Psoas muscle (tissue), 8 donors: ENCODE measurements around the gene FGD3. TPM values are rescaled to one million over a fixed set of nuclear protein-coding genes. Genes with fewer than 3 reads are reported as not detected.

Source experiments
- ATAC-seq, 4 donors: fragments of 200-7000 bp; cut with Tn5 transposase; one replicate each; pipeline ENCODE4 v1.9.1; 2020; ENCODE audit warnings: moderate library complexity in 3 of 4, mild to moderate bottlenecking in 2 of 4
- DNase-seq, 2 donors: peaks; one replicate each; pipeline ENCODE4 v3.0.0-alpha.2; 2020
- H3K27ac ChIP-seq: fragments of 200-600 bp; one replicate; pipeline ENCODE4 v1.8.0; 2022
- H3K27me3 ChIP-seq, 3 donors: fragments of 200-600 bp in 1 of 3; one replicate each; pipeline versions ENCODE4 v1.6.1 to v1.8.0; 2013 to 2022; ENCODE audit warnings: low read length in 2 of 3, mild to moderate bottlenecking in 2 of 3, moderate library complexity in 1 of 3; ENCODE audit not compliant: insufficient read depth in 3 of 3
- H3K36me3 ChIP-seq, 2 donors: fragments of 200-600 bp in 1 of 2; one replicate each; pipeline versions ENCODE4 v1.6.1 to v1.8.0; 2013 to 2022; ENCODE audit warnings: low read depth in 1 of 2, mild to moderate bottlenecking in 1 of 2, moderate library complexity in 1 of 2; ENCODE audit not compliant: insufficient read depth in 1 of 2
- H3K4me1 ChIP-seq: fragments of 200-600 bp; one replicate; pipeline ENCODE4 v1.8.0; 2022
- H3K4me3 ChIP-seq: fragments of 200-600 bp; one replicate; pipeline ENCODE4 v1.8.0; 2022; ENCODE audit warnings: mild to moderate bottlenecking
- H3K9me3 ChIP-seq: fragments of 200-600 bp; one replicate; pipeline ENCODE4 v1.8.0; 2022
- WGBS, 3 donors: extraction: QIAGEN DNeasy Blood & Tissue Kit; methylation state at CpG; one replicate each; pipeline versions ENCODE4 v1.1.6 to v1.1.7; 2013; 5-methylcytosine and 5-hydroxymethylcytosine counted together
- intact Hi-C, 2 donors: fragments of 100-400 bp; cut with DNase I; formaldehyde crosslinking; loops; one replicate each; pipeline versions ENCODE4 v1.11.0 to v1.14.2; 2022
- polyA plus RNA-seq, 3 donors: library from polyadenylated mRNA; stranded (reverse); fragments of 200-250 nt; gene quantifications; one replicate each; pipeline ENCODE4 v1.2.3, GENCODE V29; 2013
- total RNA-seq, 4 donors: library from RNA; stranded (reverse); fragmentation: NEBNext Ultra II Directional in 2 of 4; extraction: Animal tissue kit (Norgen Biotek cat#: 25700) in 2 of 4; gene quantifications; one replicate each; pipeline versions ENCODE4 v1.2.1 to v1.2.4, GENCODE V29; 2021 to 2023
- TF ChIP-seq, protein P1 (sequence below): fragments of 200-600 bp; IDR thresholded peaks from one replicate; pipeline ENCODE4 v1.8.0; 2022; ENCODE audit warnings: antibody characterized with exemption
- donor health status: healthy with polysubstance abuse.
- donor health status: DM: no; HTN: no; CAD: no; lungs with moderate emphysema.
- donor health status: Bipolar disorder and iron deficiency.
- donor health status: healthy.
- donor health status: DM: yes; HTN: yes; CAD: no.
- donor health status: DM: no; HTN: no; CAD: no.
- donor health status: DM: no; HTN: no; CAD: no.
- donor health status: DM: yes; HTN: yes; CAD: no.

Gene FGD3
- total and polyA plus RNA-seq, 7 donors: 0.45 to 2.5 (median 1.2) TPM

DNA sequence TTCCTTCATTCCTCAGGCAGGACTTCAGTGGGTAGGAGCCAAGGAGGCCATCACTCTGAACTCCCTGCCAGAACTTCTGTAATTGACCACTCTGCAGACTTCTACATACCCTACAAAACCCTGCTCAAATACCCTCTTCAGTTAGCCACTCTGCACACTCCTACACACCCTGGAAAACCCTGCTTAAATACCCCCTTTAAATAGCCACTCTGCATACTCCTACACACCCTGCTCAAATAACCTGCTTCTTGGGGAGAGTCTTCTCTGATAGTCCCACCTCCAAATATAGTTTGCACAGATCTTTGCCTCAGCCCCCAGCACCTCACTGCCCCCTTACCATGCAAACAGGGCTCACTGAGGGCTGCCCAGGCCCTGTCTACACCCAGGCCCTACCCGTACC, 130.0 kb downstream of the FGD3 start:
- H3K36me3 ChIP-seq: no peaks in the 10 kb centered on the region
- ATAC-seq (no peak), DNase-seq (no peak)
- intact Hi-C loops: no loop called here
- H3K4me3 ChIP-seq: no peak overlapping the region
- 92 to 100% (median 97%) methylated on average over 1 of the region's 1 CpG for WGBS, 3 donors
- no peak overlapping the region for H3K27ac ChIP-seq
- H3K9me3 ChIP-seq: no peaks in the 10 kb centered on the region
- TF ChIP-seq, protein P1, sequence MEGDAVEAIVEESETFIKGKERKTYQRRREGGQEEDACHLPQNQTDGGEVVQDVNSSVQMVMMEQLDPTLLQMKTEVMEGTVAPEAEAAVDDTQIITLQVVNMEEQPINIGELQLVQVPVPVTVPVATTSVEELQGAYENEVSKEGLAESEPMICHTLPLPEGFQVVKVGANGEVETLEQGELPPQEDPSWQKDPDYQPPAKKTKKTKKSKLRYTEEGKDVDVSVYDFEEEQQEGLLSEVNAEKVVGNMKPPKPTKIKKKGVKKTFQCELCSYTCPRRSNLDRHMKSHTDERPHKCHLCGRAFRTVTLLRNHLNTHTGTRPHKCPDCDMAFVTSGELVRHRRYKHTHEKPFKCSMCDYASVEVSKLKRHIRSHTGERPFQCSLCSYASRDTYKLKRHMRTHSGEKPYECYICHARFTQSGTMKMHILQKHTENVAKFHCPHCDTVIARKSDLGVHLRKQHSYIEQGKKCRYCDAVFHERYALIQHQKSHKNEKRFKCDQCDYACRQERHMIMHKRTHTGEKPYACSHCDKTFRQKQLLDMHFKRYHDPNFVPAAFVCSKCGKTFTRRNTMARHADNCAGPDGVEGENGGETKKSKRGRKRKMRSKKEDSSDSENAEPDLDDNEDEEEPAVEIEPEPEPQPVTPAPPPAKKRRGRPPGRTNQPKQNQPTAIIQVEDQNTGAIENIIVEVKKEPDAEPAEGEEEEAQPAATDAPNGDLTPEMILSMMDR: no peak
- H3K27me3 ChIP-seq: no peaks in the 10 kb centered on the region
- H3K4me1 ChIP-seq: no peaks in the 10 kb centered on the region

DNA sequence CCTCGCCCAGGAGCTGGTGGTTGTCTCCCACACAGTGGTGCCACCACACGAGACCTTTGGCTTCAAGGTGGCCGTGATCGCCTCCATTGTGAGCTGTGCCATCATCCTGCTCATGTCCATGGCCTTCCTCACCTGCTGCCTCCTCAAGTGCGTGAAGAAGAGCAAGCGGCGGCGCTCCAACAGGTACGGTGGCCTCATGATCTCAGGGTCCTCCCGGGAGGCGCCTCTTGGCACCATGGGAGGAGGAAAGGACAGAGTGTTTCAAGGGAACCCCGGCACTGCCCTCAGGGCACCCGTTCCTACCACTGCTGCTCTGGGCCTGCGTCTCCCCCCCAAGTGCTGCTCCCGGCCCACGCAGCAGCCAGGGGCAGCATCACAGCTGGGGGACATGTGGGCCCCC, 130.5 kb downstream of the FGD3 start:
- intact Hi-C loops: no loop called here
- H3K27me3 ChIP-seq: no peaks in the 10 kb centered on the region
- no peak overlapping the region for H3K27ac ChIP-seq
- WGBS, 3 donors: 95 to 97% (median 96%) methylated on average over 16 of the region's 16 CpGs
- no peak overlapping the region for H3K4me3 ChIP-seq
- ATAC-seq (no peak), DNase-seq (no peak)
- TF ChIP-seq, protein P1: no peak
- H3K36me3 ChIP-seq: no peaks in the 10 kb centered on the region
- no peaks in the 10 kb centered on the region for H3K9me3 ChIP-seq
- no peaks in the 10 kb centered on the region for H3K4me1 ChIP-seq

DNA sequence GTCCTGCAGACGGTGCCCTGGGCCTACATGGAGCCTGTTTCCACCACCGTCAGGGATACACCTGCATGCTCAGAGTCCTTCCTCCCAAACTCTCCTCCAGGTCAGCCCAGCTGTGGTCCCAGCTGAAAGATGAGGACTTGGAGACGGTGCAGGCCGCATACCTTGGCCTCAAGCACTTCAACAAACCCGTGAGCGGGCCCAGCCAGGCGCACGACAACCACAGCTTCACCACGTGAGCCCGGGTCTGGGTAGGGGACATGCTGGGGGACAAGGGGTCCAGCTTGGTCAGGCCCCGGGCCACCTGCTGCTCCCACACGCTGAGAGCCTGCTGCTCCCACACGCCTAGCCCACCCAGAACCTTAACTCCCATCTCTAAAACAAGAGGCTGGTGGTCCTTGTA, 132.0 kb downstream of the FGD3 start:
- H3K27ac ChIP-seq: no peak overlapping the region
- no peaks in the 10 kb centered on the region for H3K27me3 ChIP-seq
- TF ChIP-seq, protein P1: no peak
- no peaks in the 10 kb centered on the region for H3K4me1 ChIP-seq
- no peak for DNase-seq
- no peak for ATAC-seq
- H3K9me3 ChIP-seq: no peaks in the 10 kb centered on the region
- H3K4me3 ChIP-seq: no peak overlapping the region
- WGBS, 3 donors: 86 to 93% (median 91%) methylated on average over 13 of the region's 13 CpGs
- no peaks in the 10 kb centered on the region for H3K36me3 ChIP-seq
- intact Hi-C loops: no loop called here

DNA sequence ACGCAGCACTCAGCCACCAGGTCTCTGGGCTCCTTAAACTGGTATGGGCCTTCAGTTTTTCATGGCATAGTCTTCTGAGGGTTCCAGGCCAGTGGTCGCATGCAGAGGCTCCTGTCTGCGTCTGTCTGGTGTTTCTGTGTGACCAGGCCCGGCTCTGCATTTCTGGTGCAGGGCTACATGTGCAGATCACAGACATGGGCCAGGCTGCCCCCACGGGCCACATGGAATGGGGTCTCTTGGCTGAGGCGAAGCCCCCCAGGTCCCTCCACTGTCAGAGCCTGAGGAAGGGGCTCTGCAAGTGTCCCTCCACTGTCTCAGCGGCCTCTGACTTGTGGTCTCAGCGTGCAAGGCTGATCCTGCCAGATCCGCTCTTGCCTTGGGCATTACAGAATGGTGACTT, 133.1 kb downstream of the FGD3 start:
- Histone ChIP-seq H3K36me3 (no peaks in the 10 kb centered on the region), H3K27me3 (no peaks in the 10 kb centered on the region), H3K4me3 (no peak overlapping the region), H3K27ac (no peak overlapping the region), H3K9me3 (no peaks in the 10 kb centered on the region), H3K4me1 (no peaks in the 10 kb centered on the region)
- 86 to 94% (median 94%) methylated on average over 9 of the region's 9 CpGs for WGBS, 3 donors
- ATAC-seq: no peak
- TF ChIP-seq, protein P1: no peak
- intact Hi-C loops: no loop called here
- no peak for DNase-seq

DNA sequence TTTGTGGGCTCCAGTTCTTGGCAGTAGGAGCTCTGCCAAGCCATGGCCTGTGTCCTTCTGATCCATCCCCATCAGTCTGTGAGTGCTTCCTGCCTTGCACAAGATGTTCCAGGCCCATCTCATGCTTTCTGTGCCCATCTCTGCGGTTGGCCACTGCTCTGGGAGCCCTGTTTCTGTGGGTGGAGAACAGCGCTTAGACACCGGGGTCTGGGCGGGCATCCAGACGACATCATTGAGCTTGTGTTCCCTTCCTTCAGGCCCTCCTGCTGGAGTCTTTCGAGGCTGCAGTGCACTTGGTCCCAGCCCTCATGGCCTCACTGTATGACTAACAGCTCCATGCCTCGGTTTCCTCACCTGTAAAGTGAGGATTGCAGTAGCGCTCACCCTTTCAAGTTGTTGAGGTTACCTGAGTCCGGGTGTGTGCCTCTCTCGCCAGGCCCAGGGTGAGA, 133.8 kb downstream of the FGD3 start:
- Histone ChIP-seq H3K4me1 (no peaks in the 10 kb centered on the region), H3K27ac (no peak overlapping the region), H3K36me3 (no peaks in the 10 kb centered on the region), H3K27me3 (no peaks in the 10 kb centered on the region), H3K4me3 (no peak overlapping the region), H3K9me3 (no peaks in the 10 kb centered on the region)
- 72 to 79% (median 76%) methylated on average over 10 of the region's 10 CpGs for WGBS, 3 donors
- ATAC-seq (no peak), DNase-seq (no peak)
- intact Hi-C loops: no loop called here
- TF ChIP-seq, protein P1: no peak
